Stomach (tissue), 9 donors: ENCODE data around the gene HIBADH. TPM values are rescaled to one million over a fixed set of nuclear protein-coding genes. Genes with fewer than 3 reads are reported as not detected.

Source experiments
- DNase-seq, 2 donors: peaks; one replicate each; pipeline versions ENCODE4 v3.0.0 to v3.0.0-alpha.2; 2013 to 2019
- H3K27ac ChIP-seq, 5 donors: fragments of 200-600 bp in 4 of 5; sonication (generic) in 4 of 5; one replicate each; pipeline ENCODE4 v1.5.1; 2013 to 2019; ENCODE audit warnings: mild to moderate bottlenecking in 1 of 5, moderate library complexity in 1 of 5
- H3K27me3 ChIP-seq, 3 donors: fragments of 200-600 bp; sonication (generic); one replicate each; pipeline ENCODE4 v1.5.1; 2017 to 2019; ENCODE audit warnings: mixed run types in 1 of 3
- H3K36me3 ChIP-seq, 4 donors: fragments of 200-600 bp; sonication (generic); 1 replicate in 3 of 4; 2 replicates in 1 of 4; pipeline ENCODE4 v1.5.1; 2016 to 2019
- H3K4me1 ChIP-seq, 4 donors: fragments of 200-600 bp; sonication (generic); one replicate each; pipeline ENCODE4 v1.5.1; 2016 to 2019
- H3K4me3 ChIP-seq, 4 donors: fragments of 200-600 bp; sonication (generic) in 3 of 4; one replicate each; pipeline ENCODE4 v1.5.1; 2016 to 2019; ENCODE audit warnings: mild to moderate bottlenecking in 1 of 4
- H3K9me3 ChIP-seq, 4 donors: fragments of 200-600 bp; sonication (generic); one replicate each; pipeline ENCODE4 v1.5.1; 2016 to 2019
- CTCF ChIP-seq, 7 experiments: fragments of 450-650 bp in 4 of 7; fragments of 200-600 bp in 3 of 7; sonication (generic) in 3 of 7; IDR thresholded peaks; one replicate each; pipeline ENCODE4 v1.5.1; 2016 to 2019; ENCODE audit warnings: antibody characterized with exemption in 7 of 7, control low read depth in 2 of 7, mild to moderate bottlenecking in 1 of 7
- EP300 ChIP-seq: sonication (generic); formaldehyde crosslinking; IDR thresholded peaks from one replicate; pipeline ENCODE4 v1.6.1; 2017; ENCODE audit warnings: antibody characterized with exemption
- POLR2A ChIP-seq, 4 donors: fragments of 450-650 bp; IDR thresholded peaks; one replicate each; pipeline ENCODE4 v1.6.1; 2016; ENCODE audit warnings: antibody characterized with exemption in 4 of 4, control low read depth in 2 of 4, mild to moderate bottlenecking in 1 of 4, moderate library complexity in 1 of 4
- POLR2AphosphoS5 ChIP-seq, 3 donors: sonication (generic); formaldehyde crosslinking; IDR thresholded peaks; one replicate each; pipeline ENCODE4 v1.6.1; 2016; ENCODE audit warnings: antibody characterized with exemption in 3 of 3
- WGBS, 5 donors: extraction: QIAGEN DNeasy Blood & Tissue Kit in 3 of 5; methylation state at CpG; one replicate each; pipeline versions ENCODE4 v1.1.5 to v1.1.7; 2013 to 2018; 5-methylcytosine and 5-hydroxymethylcytosine counted together
- intact Hi-C: fragments of 100-400 bp; cut with DNase I; formaldehyde crosslinking; loops from one replicate; pipeline ENCODE4 v1.15.1; 2023; ENCODE audit warnings: low total_unique reads
- polyA plus RNA-seq, 3 donors: library from polyadenylated mRNA; stranded (reverse); fragments of 200-250 nt; gene quantifications; one replicate each; pipeline ENCODE4 v1.2.3, GENCODE V29; 2013
- total RNA-seq, 5 donors: library from RNA; depleted of rRNA; stranded (reverse); fragments of >200 nt; gene quantifications; one replicate each; pipeline versions ENCODE4 v1.1.0 to v1.2.3, GENCODE V29; 2014 to 2016
- donor health status: healthy with polysubstance abuse.
- donor health status: Bipolar disorder and iron deficiency.
- donor health status: healthy.

Gene HIBADH
- total and polyA plus RNA-seq, 8 donors, result 17.5 to 65.2 (median 45.8) TPM

- DNase-seq, result no peak
- H3K4me1 ChIP-seq, result peaks cover 0 to 5% (median 1%) of the 10 kb centered on the region in 4 donors
- H3K27me3 ChIP-seq, result no peaks in the 10 kb centered on the region
- peaks cover 0 to 11% (median 4%) of the 10 kb centered on the region in 4 donors for H3K36me3 ChIP-seq
- 89 to 98% (median 96%) methylated on average over 3 of the region's 3 CpGs for WGBS, 5 donors
- intact Hi-C loops, result no loop called here
- TF ChIP-seq POLR2AphosphoS5 (IDR thresholded peaks at IDR 0.05), result no peak
- no peak overlapping the region for H3K27ac ChIP-seq
- H3K4me3 ChIP-seq, result no peak overlapping the region
- no peaks in the 10 kb centered on the region for H3K9me3 ChIP-seq
Measured at GRCh38 chr7:27611059-27611458, 51.6 kb downstream of the HIBADH start.

- no peak for TF ChIP-seq POLR2AphosphoS5 (IDR thresholded peaks at IDR 0.05)
- TF ChIP-seq POLR2A (IDR thresholded peaks at IDR 0.05), result no peak
- no peak for TF ChIP-seq CTCF (IDR thresholded peaks at IDR 0.05)
- no peak for TF ChIP-seq EP300
- intact Hi-C loops, result no loop called here
- WGBS, 5 donors, result 71 to 89% (median 83%) methylated on average over 1 of the region's 1 CpG
Measured at GRCh38 chr7:27608776-27609495, 53.7 kb downstream of the HIBADH start.

DNA sequence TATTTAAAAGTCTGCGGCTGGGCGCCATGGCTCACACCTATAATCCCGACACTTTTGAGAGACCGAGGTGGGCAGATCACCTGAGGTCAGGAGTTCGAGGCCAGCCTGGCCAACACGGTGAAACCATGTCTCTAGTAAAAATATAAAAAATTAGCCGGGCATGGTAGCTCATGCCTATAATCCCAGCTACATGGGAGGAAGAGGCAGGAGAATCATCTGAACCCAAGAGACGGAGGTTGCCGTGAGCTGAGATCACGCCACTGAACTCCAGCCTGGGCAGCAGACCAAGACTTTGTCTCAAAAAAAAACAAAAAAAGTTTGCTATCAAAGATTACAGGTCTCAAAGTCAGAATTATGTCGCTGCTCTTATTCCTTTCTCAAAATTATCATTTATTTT, 55.5 kb downstream of the HIBADH start:
- TF ChIP-seq POLR2A (IDR thresholded peaks at IDR 0.05) (no peak), POLR2AphosphoS5 (IDR thresholded peaks at IDR 0.05) (no peak), EP300 (no peak), CTCF (IDR thresholded peaks at IDR 0.05) (no peak)
- DNase-seq, result no peak
- Histone ChIP-seq H3K4me1 (peaks cover 0 to 6% (median 1%) of the 10 kb centered on the region in 4 donors), H3K9me3 (no peaks in the 10 kb centered on the region), H3K27me3 (no peaks in the 10 kb centered on the region), H3K36me3 (no peaks in the 10 kb centered on the region), H3K4me3 (no peak overlapping the region), H3K27ac (no peak overlapping the region)
- intact Hi-C loops, result no loop called here
- 94 to 97% (median 95%) methylated on average over 11 of the region's 11 CpGs for WGBS, 5 donors

More at GRCh38 chr7:27608776-27609495, 53.7 kb downstream of the HIBADH start:
- Histone ChIP-seq H3K36me3 (no peaks in the 10 kb centered on the region), H3K4me1 (peaks cover 0 to 6% (median 1%) of the 10 kb centered on the region in 4 donors), H3K27ac (no peak overlapping the region), H3K4me3 (no peak overlapping the region), H3K27me3 (no peaks in the 10 kb centered on the region), H3K9me3 (no peaks in the 10 kb centered on the region)
- peak in 1 of 2 donors; percentile 9 for DNase-seq

DNA sequence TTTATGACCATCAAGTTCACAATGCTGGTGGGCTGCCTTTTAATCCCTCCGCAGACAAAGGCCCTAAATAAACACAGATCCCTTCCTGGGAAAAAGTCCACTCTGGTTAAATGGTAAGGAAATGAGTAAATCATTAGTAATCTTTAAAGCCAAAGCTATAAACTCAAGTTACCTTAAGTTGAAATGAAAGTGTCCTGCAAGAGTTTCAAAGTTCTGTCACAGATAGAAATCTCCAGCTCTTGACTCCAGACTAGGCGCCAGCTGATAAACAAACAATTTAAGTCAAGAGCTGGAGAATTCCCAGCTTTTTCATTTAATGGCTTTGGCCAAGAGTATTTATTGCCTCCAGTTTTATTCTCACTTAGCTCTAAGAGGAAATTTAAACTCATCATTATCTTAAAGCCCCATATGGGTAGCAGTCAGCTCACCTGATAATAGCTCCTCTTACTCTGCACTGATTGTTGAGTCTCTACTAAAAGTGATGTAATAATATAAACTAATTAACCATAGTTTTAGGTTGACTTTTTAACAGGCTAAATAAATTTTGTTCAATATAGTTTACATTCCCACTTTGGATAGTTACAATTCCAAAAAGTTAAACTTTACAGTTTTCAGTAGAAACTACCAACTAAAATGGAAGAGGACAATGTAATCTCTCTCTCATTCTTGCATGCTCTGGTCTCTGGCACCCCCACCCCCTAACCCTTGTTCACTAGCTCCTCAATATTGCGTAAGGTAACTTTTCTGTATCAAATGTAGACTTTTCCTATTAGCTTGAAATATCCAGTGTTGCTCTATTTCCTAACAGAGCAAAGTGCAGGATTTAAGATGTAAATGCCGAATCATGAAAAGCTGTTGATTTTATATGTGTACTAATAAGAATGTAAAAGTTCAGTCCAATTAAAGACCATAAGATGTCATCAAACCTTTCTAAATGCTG, 56.1 kb downstream of the HIBADH start:
- DNase-seq, result peak in 1 of 2 donors; percentile 12
- intact Hi-C loops, result no loop called here

More for the DNA sequence above, 56.1 kb downstream of the HIBADH start:
- TF ChIP-seq EP300 (no peak), CTCF (IDR thresholded peaks at IDR 0.05) (no peak), POLR2A (IDR thresholded peaks at IDR 0.05) (no peak), POLR2AphosphoS5 (IDR thresholded peaks at IDR 0.05) (no peak)
- no peaks in the 10 kb centered on the region for H3K36me3 ChIP-seq
- no peaks in the 10 kb centered on the region for H3K27me3 ChIP-seq
- no peak overlapping the region for H3K27ac ChIP-seq
- H3K4me3 ChIP-seq, result no peak overlapping the region
- H3K9me3 ChIP-seq, result no peaks in the 10 kb centered on the region
- peaks cover 0 to 6% (median 1%) of the 10 kb centered on the region in 4 donors for H3K4me1 ChIP-seq
- WGBS, 5 donors, result 73 to 82% (median 79%) methylated on average over 4 of the region's 4 CpGs
